Placental pericyte (primary cell): ENCODE measurements around the gene ZNF559. TPM values are rescaled to one million over a fixed set of nuclear protein-coding genes. Genes with fewer than 3 reads are reported as not detected.

ENCODE experiments used
- total RNA-seq: library from RNA; depleted of rRNA; stranded (reverse); fragments of >200 nt; gene quantifications from 2 replicates; pipeline ENCODE4 v1.2.3, GENCODE V29; 2012

ZNF559 gene
- 8.5 and 10.0 TPM in 2 replicates for total RNA-seq

GRCh38 chr19:9323919-9324583 lies at the start of gene ZNF559:
TSS of gene ZNF559 (plus strand) at chr19:9324179. CDS start at chr19:9338550, 14,371 bp downstream.

DNA sequence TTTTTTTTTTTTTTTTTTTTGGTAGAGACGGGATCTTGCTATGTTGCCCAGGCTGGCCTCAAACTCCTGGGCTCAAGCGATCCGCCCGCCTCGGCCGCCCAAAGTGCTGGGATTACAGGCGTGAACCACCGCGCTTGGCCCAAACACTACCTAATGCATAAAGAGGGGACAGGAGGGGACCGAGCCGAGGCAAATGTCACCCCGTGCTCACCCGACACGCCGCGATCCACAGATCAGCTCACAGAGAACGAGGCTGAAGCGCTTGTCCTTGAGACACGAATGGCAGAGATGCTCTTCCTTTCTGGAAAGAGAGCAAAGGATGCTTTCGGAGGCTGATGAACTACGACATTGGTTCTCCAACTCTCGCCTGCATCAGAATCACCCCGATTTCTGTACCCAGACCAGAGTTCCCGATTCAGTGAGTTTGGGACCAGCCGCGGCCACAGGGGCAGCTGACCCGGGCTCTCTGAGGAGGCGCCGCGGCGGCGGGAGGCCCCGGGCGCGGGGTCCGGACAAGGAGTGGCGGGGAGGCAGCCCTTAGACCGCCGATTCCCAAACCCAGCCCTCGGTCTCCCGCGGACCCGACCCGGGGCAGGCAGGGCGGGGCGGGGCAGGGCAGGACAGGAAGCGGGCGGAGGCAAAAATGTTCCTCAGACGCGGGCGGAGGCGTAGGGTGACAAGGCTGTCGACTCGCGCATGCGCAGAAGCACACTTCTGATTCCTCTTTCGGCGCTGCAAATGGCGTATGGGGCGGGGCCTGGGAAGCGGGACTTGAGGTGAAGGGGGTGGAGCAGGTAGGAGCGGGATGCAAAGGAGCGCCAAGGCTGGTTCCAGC lies 14.6 kb upstream of the ZNF559 start, which contains the start of gene ZNF699:
Gene ZNF699, minus strand, starts transcription at position 700 of the 835 bp plus-strand sequence. CDS start 4,719 bp downstream, outside the sequence.

GRCh38 chr19:9362905-9363304 lies 38.9 kb downstream of the ZNF559 start, which contains the start of gene ZNF177:
TSS of gene ZNF177 (plus strand) at chr19:9363013. CDS start at chr19:9378312, 15,299 bp downstream.

Other genes with a start within 250 kb of the ZNF559 start
- not detected in 2 replicates for gene OR1M1, start 237.1 kb upstream of the ZNF559 start, total RNA-seq
- not detected in 2 replicates for gene OR7G2, start 216.7 kb upstream of the ZNF559 start, total RNA-seq
- gene OR7G1, start 208.4 kb upstream of the ZNF559 start, total RNA-seq: not detected in 2 replicates
- gene OR7G3, start 197.2 kb upstream of the ZNF559 start, total RNA-seq: not detected in 2 replicates
- gene ZNF317, start 183.8 kb upstream of the ZNF559 start, total RNA-seq: 20.3 and 24.1 TPM in 2 replicates
- gene OR7D2, start 145.2 kb upstream of the ZNF559 start, total RNA-seq: not detected in 2 replicates
- not detected in 2 replicates for gene OR7D4, start 104.6 kb upstream of the ZNF559 start, total RNA-seq
- not detected in 2 replicates for gene OR7E24, start 73.2 kb upstream of the ZNF559 start, total RNA-seq
- 9.2 and 16.2 TPM in 2 replicates for gene ZNF699, start 14.3 kb upstream of the ZNF559 start, total RNA-seq
- 0.43 and 0.88 TPM in 2 replicates for gene ZNF177, start 38.8 kb downstream of the ZNF559 start, total RNA-seq
- gene ZNF266, start 111.4 kb downstream of the ZNF559 start, total RNA-seq: 5.3 and 12.9 TPM in 2 replicates
- 2.8 and 4.4 TPM in 2 replicates for gene ZNF560, start 174.4 kb downstream of the ZNF559 start, total RNA-seq
- gene ZNF426, start 214.5 kb downstream of the ZNF559 start, total RNA-seq: 16.0 and 23.2 TPM in 2 replicates